Endothelial cell (in vitro differentiated cells): ENCODE data around the gene HAS3. TPM values are rescaled to one million over a fixed set of nuclear protein-coding genes. Genes with fewer than 3 reads are reported as not detected.
A peak's percentile ranks its signal among the peaks of the same experiment; 100 is the strongest.
"Not testable (repeated sequence)": the region's sequence is repeated elsewhere in the genome, so short reads cannot be mapped to it uniquely, and the experiment has no call there.

ENCODE experiments used
- DNase-seq: peaks from one replicate; pipeline ENCODE4 v3.0.0; 2021; ENCODE audit warnings: low spot score
- H3K27ac Mint-ChIP-seq: one replicate; pipeline ENCODE4 v1.8.0; 2021; ENCODE audit warnings: mixed read lengths, inconsistent platforms; ENCODE audit not compliant: unreplicated experiment
- H3K27me3 Mint-ChIP-seq: one replicate; pipeline ENCODE4 v1.8.0; 2021; ENCODE audit warnings: mild to moderate bottlenecking, moderate library complexity, mixed read lengths, inconsistent platforms; ENCODE audit not compliant: unreplicated experiment
- H3K36me3 Mint-ChIP-seq: one replicate; pipeline ENCODE4 v1.8.0; 2021; ENCODE audit warnings: mild to moderate bottlenecking, low read depth, mixed read lengths, inconsistent platforms; ENCODE audit not compliant: unreplicated experiment
- H3K4me1 Mint-ChIP-seq: one replicate; pipeline ENCODE4 v1.8.0; 2021; ENCODE audit warnings: mild to moderate bottlenecking, mixed read lengths, inconsistent platforms; ENCODE audit not compliant: unreplicated experiment
- H3K4me3 Mint-ChIP-seq: one replicate; pipeline ENCODE4 v1.8.0; 2021; ENCODE audit warnings: mild to moderate bottlenecking, mixed read lengths, inconsistent platforms; ENCODE audit not compliant: unreplicated experiment
- H3K9me3 Mint-ChIP-seq: one replicate; pipeline ENCODE4 v1.8.0; 2021; ENCODE audit warnings: mixed read lengths, inconsistent platforms; ENCODE audit not compliant: unreplicated experiment
- total RNA-seq: library from RNA; stranded (reverse); fragmentation: NEBNext Ultra II Directional; extraction: Animal tissue kit (Norgen Biotek cat#: 25700); gene quantifications from one replicate; pipeline ENCODE4 v1.2.1, GENCODE V29; 2021; ENCODE audit not compliant: unreplicated experiment
- TF ChIP-seq, protein P1 (sequence below): fragments of 200-600 bp; sonication (generic); IDR thresholded peaks from one replicate; pipeline ENCODE4 v1.5.0; 2021; ENCODE audit warnings: antibody characterized with exemption; ENCODE audit not compliant: unreplicated experiment

The HAS3 gene
- total RNA-seq, 1 donor from 2014 or later, result 2.7 TPM

DNA sequence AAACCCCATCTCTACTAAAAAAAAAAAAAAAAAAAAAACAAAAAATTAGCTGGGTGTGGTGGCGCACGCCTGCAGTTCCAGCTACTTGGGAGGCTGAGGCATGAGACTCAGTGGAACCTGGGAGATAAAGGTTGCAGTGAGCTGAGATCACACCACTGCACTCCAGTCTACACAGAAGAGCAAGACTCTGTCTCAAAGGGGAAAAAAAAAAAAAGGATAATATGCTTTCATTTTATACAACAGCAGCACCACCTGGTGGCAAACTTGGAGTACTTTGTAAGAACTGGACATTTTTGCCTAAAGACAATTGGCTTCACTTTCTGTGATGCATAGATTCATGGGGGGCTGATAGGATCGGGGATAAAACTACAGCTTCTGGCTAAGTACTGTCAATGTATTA, 18.5 kb downstream of the HAS3 start:
- DNase-seq, result peak; percentile 63
- no peak overlapping the region for H3K27ac Mint-ChIP-seq
- TF ChIP-seq, protein P1, sequence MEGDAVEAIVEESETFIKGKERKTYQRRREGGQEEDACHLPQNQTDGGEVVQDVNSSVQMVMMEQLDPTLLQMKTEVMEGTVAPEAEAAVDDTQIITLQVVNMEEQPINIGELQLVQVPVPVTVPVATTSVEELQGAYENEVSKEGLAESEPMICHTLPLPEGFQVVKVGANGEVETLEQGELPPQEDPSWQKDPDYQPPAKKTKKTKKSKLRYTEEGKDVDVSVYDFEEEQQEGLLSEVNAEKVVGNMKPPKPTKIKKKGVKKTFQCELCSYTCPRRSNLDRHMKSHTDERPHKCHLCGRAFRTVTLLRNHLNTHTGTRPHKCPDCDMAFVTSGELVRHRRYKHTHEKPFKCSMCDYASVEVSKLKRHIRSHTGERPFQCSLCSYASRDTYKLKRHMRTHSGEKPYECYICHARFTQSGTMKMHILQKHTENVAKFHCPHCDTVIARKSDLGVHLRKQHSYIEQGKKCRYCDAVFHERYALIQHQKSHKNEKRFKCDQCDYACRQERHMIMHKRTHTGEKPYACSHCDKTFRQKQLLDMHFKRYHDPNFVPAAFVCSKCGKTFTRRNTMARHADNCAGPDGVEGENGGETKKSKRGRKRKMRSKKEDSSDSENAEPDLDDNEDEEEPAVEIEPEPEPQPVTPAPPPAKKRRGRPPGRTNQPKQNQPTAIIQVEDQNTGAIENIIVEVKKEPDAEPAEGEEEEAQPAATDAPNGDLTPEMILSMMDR, result peak; percentile 90
- peaks cover 13% of the 10 kb centered on the region for H3K4me1 Mint-ChIP-seq
- H3K9me3 Mint-ChIP-seq, result no peaks in the 10 kb centered on the region
- H3K4me3 Mint-ChIP-seq, result no peak overlapping the region
- H3K27me3 Mint-ChIP-seq, result peaks cover 1% of the 10 kb centered on the region
- H3K36me3 Mint-ChIP-seq, result peaks cover 15% of the 10 kb centered on the region

DNA sequence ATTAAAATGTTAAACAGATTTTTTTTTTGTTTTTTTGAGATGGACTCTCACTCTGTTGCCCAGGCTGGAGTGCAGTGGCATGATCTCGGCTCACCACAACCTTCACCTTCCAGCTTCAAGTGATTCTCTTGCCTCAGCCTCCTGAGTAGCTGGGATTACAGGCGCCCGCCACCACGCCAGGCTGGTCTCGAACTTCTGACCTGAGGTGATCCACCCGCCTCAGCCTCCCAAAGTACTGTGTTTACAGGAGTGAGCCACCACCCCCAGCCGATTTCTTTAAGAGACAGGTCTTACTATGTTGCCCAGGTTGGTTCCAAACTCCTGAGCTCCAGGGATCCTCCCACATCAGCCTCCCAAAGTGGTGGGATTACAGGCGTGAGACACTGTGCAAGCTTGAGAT, 19.0 kb downstream of the HAS3 start:
- not testable (repeated sequence) for H3K27ac Mint-ChIP-seq, H3K27me3 Mint-ChIP-seq, DNase-seq, H3K9me3 Mint-ChIP-seq, H3K4me3 Mint-ChIP-seq
- Mint-ChIP-seq H3K36me3 (peaks cover 15% of the 10 kb centered on the region), H3K4me1 (peaks cover 14% of the 10 kb centered on the region)

DNA sequence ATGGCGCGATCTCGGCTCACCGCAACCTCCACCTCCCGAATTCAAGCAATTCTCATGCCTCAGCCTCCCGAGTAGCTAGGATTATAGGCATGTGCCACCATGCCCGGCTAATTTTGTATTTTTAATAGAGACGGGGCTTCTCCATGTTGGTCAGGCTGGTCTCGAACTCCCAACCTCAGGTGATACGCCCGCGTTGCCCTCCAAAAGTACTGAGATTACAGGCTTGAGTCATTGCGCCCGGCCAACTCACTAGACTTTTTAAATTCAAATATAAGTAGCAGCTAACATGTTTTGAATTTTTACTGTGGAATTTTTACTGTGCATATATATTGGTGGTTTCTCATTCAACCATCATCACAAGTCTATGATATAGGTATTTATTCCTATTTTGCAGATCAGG, 19.5 kb downstream of the HAS3 start:
- Mint-ChIP-seq H3K4me1 (peaks cover 16% of the 10 kb centered on the region), H3K36me3 (peaks cover 15% of the 10 kb centered on the region)
- not testable (repeated sequence) for H3K27me3 Mint-ChIP-seq, H3K27ac Mint-ChIP-seq, H3K9me3 Mint-ChIP-seq, H3K4me3 Mint-ChIP-seq, DNase-seq

DNA sequence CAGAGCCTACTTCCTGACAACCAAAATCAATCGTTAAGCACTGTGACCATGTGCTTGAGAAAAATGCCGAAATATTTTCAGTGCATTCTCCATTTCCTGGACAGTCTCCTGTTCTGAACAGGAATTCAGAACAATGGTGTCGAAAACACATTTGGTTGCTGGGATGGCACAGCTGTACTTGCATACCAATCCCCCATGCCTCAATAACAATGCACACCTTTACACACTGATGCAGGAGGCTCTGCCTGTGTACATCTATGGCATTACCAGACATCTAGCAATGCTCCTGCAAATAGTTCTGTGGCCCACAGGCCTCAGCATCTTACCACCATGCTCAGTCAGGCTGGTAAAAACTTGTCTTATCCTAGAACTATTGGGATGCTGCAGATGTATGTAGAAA, 20.8 kb downstream of the HAS3 start:
- Mint-ChIP-seq H3K4me1 (peaks cover 19% of the 10 kb centered on the region), H3K4me3 (no peak overlapping the region), H3K36me3 (peaks cover 7% of the 10 kb centered on the region), H3K9me3 (no peaks in the 10 kb centered on the region), H3K27ac (peak overlapping the region; percentile 50), H3K27me3 (peaks cover 4% of the 10 kb centered on the region)
- no peak for DNase-seq
- TF ChIP-seq, protein P1, result no peak

DNA sequence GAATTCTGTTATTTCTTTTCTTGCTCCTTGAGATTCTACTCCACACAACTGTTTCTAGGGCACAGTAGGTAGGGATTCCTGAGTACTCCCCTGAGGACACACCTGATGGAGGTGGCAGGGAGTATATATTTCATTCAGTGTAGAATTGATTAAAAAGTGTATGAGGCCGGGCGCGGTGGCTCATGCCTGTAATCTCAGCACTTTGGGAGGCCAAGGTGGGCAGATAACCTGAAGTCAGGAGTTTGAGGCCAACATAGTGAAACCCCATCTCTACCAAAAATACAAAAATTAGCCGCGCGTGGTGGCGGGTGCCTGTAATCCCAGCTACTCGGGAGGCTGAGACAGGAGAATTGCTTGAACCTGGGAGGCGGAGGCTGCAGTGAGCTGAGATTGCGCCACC, 21.3 kb downstream of the HAS3 start:
- H3K27ac Mint-ChIP-seq, result peak overlapping the region; percentile 48
- not testable (repeated sequence) for H3K9me3 Mint-ChIP-seq, DNase-seq, H3K4me3 Mint-ChIP-seq, H3K27me3 Mint-ChIP-seq
- H3K4me1 Mint-ChIP-seq, result peaks cover 24% of the 10 kb centered on the region
- H3K36me3 Mint-ChIP-seq, result peaks cover 11% of the 10 kb centered on the region

DNA sequence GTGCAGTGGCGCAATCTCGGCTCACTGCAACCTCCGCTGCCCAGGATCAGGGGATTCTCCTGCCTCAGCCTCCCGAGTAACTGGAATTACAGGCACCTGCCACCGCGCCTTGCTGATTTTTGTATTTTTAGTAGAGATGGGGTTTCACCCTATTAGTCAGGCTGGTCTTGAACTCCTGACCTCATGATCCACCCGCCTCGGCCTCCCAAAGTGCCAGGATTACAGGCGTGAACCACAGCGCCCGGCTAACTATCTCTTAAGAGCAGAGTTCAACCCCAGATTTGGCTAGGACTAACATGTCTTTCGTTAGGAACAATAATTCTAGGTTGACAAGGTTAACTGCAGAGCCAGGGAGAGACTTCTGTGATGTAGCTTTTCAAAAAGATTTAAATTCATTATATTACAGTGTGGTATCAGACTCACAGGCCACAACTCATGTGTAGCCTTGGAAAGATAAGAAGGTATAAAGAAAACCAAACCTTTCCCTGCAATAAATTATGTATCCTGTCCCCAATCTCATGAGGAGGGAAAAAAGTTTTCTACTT, 22.6 kb downstream of the HAS3 start:
- Mint-ChIP-seq H3K4me3 (no peak overlapping the region), H3K27ac (no peak overlapping the region), H3K36me3 (peaks cover 11% of the 10 kb centered on the region), H3K4me1 (peaks cover 29% of the 10 kb centered on the region), H3K9me3 (no peaks in the 10 kb centered on the region), H3K27me3 (peaks cover 10% of the 10 kb centered on the region)
- TF ChIP-seq, protein P1, result no peak
- DNase-seq, result no peak
